Pancreas (tissue), 10 donors: Measurements from ENCODE around the gene UBXN11. TPM values are rescaled to one million over a fixed set of nuclear protein-coding genes. Genes with fewer than 3 reads are reported as not detected.

Experiments used
- ATAC-seq, 4 donors: fragments of 200-7000 bp; cut with Tn5 transposase; one replicate each; pipeline versions ENCODE4 v1.8.0 to v1.9.1; 2020; ENCODE audit warnings: mild to moderate bottlenecking in 4 of 4, moderate library complexity in 4 of 4
- DNase-seq, 6 donors: peaks; one replicate each; pipeline ENCODE4 v3.0.0-alpha.2; 2020
- FAIRE-seq: peaks from 2 replicates; lab custom pipeline; 2012; peaks lifted over from hg19 to GRCh38; lab: Jason Lieb, UNC
- H3K27ac ChIP-seq, 4 donors: fragments of 200-600 bp; sonication (generic); 1 replicate in 3 of 4; 2 replicates in 1 of 4; pipeline versions ENCODE4 v1.5.0 to v1.8.0; 2020
- H3K27me3 ChIP-seq, 4 donors: fragments of 200-600 bp; one replicate each; pipeline ENCODE4 v1.8.0; 2021
- H3K36me3 ChIP-seq, 3 donors: fragments of 200-600 bp; sonication (generic) in 1 of 3; one replicate each; pipeline versions ENCODE4 v1.5.0 to v1.8.0; 2020 to 2021
- H3K4me1 ChIP-seq, 3 donors: fragments of 200-600 bp; one replicate each; pipeline ENCODE4 v1.8.0; 2021
- H3K4me3 ChIP-seq, 4 donors: fragments of 200-600 bp; sonication (generic) in 2 of 4; one replicate each; pipeline versions ENCODE4 v1.5.0 to v1.8.0; 2020 to 2021
- H3K9me3 ChIP-seq, 4 donors: fragments of 200-600 bp; one replicate each; pipeline ENCODE4 v1.8.0; 2021
- CTCF ChIP-seq, 4 donors: fragments of 200-600 bp; sonication (generic) in 3 of 4; IDR thresholded peaks; one replicate each; pipeline versions ENCODE4 v1.5.0 to v1.8.0; 2021; ENCODE audit warnings: antibody characterized with exemption in 4 of 4
- WGBS, 2 donors: extraction: QIAGEN DNeasy Blood & Tissue Kit; methylation state at CpG; one replicate each; pipeline ENCODE4 v1.1.7; 2013; 5-methylcytosine and 5-hydroxymethylcytosine counted together
- intact Hi-C, 3 donors: fragments of 100-400 bp; cut with DNase I; formaldehyde crosslinking; loops; one replicate each; pipeline versions ENCODE4 v1.11.1 to v1.14.2; 2022
- polyA plus RNA-seq, 2 donors: library from polyadenylated mRNA; stranded (reverse); fragments of 200-250 nt; gene quantifications; one replicate each; pipeline ENCODE4 v1.2.3, GENCODE V29; 2013
- total RNA-seq, 6 donors: library from RNA; stranded (reverse); fragmentation: NEBNext Ultra II Directional in 4 of 6; extraction: Animal tissue kit (Norgen Biotek cat#: 25700) in 4 of 6; gene quantifications; one replicate each; pipeline versions ENCODE4 v1.2.1 to v1.2.4, GENCODE V29; 2021 to 2023
- donor health status: healthy with polysubstance abuse.
- donor health status: DM: no; HTN: no; CAD: no; lungs with moderate emphysema.
- donor health status: DM: no; HTN: no; CAD: no.
- donor health status: control.
- donor health status: control.
- donor health status: Bipolar disorder and iron deficiency.
- donor health status: DM: yes; HTN: yes; CAD: no.
- donor health status: DM: no; HTN: no; CAD: no.
- donor health status: DM: no; HTN: no; CAD: no.
- donor health status: DM: yes; HTN: yes; CAD: no.

UBXN11 gene
- total and polyA plus RNA-seq, 8 donors, result 8.7 to 61.6 (median 13.9) TPM

GRCh38 chr1:26305667-26306289, 658 bp downstream of the UBXN11 start:
- H3K27me3 ChIP-seq, result no peaks in the 10 kb centered on the region
- no peak for ATAC-seq
- peak overlapping the region; percentile 44 to 89 (median 76) for H3K4me3 ChIP-seq
- no peak for DNase-seq
- WGBS, 2 donors, result 15% methylated on average over 8 of the region's 8 CpGs
- H3K27ac ChIP-seq, result peak overlapping the region in 1 of 4 donors; percentile 60
- peaks cover 0 to 10% (median 4%) of the 10 kb centered on the region in 3 donors for H3K4me1 ChIP-seq
- no peak for FAIRE-seq
- H3K9me3 ChIP-seq, result no peaks in the 10 kb centered on the region
- no peaks in the 10 kb centered on the region for H3K36me3 ChIP-seq
- intact Hi-C loops, result no loop called here
- TF ChIP-seq CTCF (IDR thresholded peaks at IDR 0.05), result no peak

DNA sequence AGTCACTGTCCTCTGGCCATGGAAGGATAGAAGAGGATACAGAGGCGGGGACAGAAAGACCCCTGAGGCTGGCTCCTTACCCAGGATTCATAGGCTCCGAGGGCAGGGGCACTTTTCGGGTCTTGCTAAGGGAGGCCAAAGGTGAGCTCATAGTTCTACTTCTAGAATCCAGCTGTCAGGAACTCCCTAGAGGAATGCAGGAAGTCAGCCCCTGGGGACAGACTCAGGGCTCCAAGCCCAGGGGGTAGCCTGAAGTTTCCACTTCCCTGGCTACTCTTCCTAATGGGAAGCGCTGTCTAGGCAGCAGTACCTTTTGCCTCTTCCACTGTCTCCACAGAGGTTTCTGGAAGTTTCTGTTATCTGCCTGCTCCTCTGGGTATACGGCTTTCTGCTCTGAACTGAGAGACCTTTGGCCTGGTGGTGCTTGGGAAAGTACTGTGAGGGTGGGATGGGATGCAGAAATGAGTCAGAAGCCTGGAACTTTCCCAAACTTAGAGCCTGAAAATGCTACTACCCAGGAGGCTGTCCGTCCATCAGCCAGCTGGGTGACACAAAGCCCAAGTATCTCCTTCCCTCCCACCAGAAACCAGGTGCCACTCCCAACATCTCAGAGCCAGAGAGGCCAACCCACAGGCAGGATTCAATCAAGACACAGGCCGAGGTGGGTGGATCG, 3.6 kb downstream of the UBXN11 start:
- H3K36me3 ChIP-seq, result no peaks in the 10 kb centered on the region
- TF ChIP-seq CTCF (IDR thresholded peaks at IDR 0.05), result no peak
- intact Hi-C loops, result no loop called here
- no peaks in the 10 kb centered on the region for H3K9me3 ChIP-seq
- no peaks in the 10 kb centered on the region for H3K27me3 ChIP-seq
- no peak for DNase-seq
- 74 to 75% methylated on average over 8 of the region's 8 CpGs for WGBS, 2 donors
- H3K4me1 ChIP-seq, result peaks cover 0 to 10% (median 4%) of the 10 kb centered on the region in 3 donors
- no peak overlapping the region for H3K4me3 ChIP-seq
- no peak overlapping the region for H3K27ac ChIP-seq
- ATAC-seq, result no peak
- no peak for FAIRE-seq

DNA sequence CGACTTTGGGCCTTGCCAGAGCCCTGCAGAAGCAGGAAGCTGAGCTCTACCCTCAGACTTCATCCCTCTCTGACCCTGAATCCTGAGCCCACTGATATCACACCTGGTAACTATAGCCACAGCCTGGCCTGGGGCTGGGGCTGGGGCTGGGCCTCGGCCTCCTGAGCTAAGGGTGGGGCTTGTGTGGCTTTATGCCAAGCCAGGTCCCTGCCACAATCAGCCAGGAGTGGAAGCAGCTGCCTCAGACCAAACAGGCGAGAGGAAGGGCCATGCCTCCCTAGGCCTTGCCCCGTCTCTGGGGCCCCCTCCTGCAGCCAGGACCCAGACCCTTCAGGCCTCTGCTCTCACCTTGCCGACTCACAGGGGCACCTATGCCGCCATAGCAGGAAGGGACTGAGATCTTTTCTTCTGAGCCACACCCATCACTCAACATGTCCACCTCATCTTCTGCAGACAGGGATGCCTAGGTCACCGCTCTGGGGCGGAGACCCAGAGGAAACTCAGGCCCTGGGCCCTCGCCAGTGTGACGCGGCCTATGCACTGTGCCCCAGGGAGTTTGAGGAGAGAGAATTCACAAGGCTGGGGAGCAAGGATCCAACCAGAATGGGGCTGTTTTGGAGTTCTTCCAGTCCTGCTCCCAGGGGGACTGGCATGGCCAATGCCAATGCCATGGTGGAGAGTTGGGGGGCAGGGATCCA, 5.7 kb downstream of the UBXN11 start:
- Histone ChIP-seq H3K27ac (no peak overlapping the region), H3K4me3 (no peak overlapping the region), H3K36me3 (no peaks in the 10 kb centered on the region), H3K9me3 (no peaks in the 10 kb centered on the region), H3K4me1 (peaks cover 0 to 3% (median 0%) of the 10 kb centered on the region in 3 donors), H3K27me3 (no peaks in the 10 kb centered on the region)
- DNase-seq, result no peak
- intact Hi-C loops, result no loop called here
- TF ChIP-seq CTCF (IDR thresholded peaks at IDR 0.05), result no peak
- no peak for FAIRE-seq
- no peak for ATAC-seq
- WGBS, 2 donors, result 91 to 92% methylated on average over 9 to 11 of the region's 11 CpGs

GRCh38 chr1:26297791-26298124, 8.7 kb downstream of the UBXN11 start:
- TF ChIP-seq CTCF (IDR thresholded peaks at IDR 0.05), result no peak
- H3K9me3 ChIP-seq, result no peaks in the 10 kb centered on the region
- H3K36me3 ChIP-seq, result no peaks in the 10 kb centered on the region
- FAIRE-seq (no peak), ATAC-seq (no peak), DNase-seq (no peak)
- no peak overlapping the region for H3K27ac ChIP-seq
- WGBS, 2 donors, result 68 to 76% methylated on average over 6 of the region's 6 CpGs
- intact Hi-C loops, result loop anchor here in 1 of 3 donors (2.0 kb wide), 1 partner anchor 15 kb away; no protein-coding TSS in a partner anchor
- H3K27me3 ChIP-seq, result no peaks in the 10 kb centered on the region
- no peak overlapping the region for H3K4me3 ChIP-seq
- H3K4me1 ChIP-seq, result no peaks in the 10 kb centered on the region
